GM18867 (cell line): Measurements from ENCODE around the gene THADA.
"Not testable (repeated sequence)": the region's sequence is repeated elsewhere in the genome, so short reads cannot be mapped to it uniquely, and the experiment has no call there.

Experiments
- ATAC-seq: cut with Tn5 transposase; IDR thresholded peaks from one replicate; pipeline ENCODE4 v1.9.1; 2021; ENCODE audit warnings: mild to moderate bottlenecking, moderate library complexity; ENCODE audit not compliant: unreplicated experiment

The THADA gene

DNA sequence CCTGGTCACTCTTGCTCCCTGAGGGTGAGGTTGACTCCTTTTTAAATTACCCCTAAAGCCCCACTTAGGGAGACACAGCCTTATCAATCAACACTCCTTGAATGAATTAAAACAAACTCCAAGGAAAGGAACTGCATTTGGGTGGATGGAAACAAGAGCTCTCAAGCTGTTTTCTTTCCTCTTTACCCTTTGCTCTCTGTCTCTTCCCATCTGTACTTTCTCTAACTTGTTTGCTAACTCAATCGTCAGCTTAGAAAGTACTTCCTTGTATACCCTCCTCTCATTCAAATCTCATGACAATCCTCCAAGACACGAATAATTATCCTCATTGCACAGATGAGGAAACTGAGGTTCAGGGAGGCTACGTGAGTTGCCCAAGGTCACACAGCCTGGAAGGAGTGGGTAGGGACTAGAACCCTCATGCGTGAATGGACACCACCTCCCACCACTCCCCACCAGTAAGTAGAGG lies 402.2 kb downstream of the THADA start:
- no peak for ATAC-seq

DNA sequence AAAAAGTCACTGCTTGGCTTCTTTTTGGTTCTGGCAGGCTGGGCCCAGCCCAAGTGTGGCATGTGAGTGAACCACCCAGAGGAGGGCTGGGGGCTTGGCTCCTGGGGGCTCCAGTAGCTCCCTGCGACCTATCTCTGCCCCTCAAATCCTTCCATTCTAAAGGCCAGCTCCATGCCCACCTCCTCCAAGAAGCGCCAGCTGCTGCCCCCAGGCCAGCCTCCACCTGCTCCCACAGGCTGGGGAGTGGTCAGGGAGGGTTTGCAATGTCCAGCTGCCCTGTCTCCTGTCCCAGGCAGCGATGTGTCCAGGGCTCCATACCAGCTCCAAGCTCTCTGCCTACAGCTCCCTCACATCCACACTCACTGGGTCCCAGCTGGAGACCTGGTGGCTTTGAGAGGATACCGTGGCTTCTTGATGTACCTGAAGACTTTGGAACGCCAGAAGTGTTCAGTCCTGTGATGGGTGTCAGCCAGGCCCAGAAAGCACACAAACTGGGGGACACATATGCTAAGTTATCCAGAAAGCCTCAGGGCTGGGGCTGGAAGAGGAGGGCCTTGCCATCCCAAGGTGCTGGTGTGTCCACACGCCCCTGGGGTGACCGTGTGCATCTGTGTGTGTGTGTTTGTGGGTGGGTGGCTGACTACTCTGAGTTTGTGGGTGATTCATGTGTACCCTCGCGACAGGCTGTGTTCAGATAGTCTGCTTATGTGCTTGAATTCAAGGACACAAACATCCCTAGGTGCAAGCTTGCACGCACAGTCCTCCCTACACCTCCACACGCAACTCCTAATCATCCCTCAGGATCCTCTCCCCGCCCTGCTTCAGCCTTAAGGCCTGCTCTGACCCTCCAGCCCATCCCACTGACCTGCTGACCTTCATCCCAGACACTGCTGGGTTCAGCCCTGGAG lies 402.8 kb downstream of the THADA start:
- ATAC-seq: no peak

DNA sequence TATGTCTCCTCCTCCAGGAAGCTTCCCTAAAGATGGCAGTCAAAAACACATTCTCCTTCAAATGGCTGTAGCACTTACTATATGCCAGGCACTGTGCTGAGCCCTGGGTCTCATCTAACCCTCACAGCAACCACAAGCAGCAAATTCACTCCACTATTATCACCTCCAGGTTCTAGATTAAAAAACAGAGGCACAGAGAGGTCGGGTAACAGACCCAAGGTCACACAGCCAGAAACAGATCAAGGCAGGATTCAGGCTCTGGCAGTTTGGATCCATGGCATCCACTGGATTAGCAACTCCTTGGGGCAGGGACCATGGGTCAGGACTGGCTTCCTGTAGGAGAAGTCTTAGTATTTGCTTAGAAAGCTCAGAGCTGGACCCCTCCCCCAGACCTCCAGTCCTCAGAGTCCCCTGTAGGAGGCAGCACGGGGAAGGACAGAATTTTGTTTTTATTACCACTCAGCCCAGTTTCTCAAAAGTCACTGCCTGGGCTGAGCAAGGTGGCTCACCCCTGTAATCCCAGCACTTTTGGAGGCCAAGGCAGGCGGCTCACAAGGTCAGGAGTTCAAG lies 403.8 kb downstream of the THADA start:
- ATAC-seq: no peak

DNA sequence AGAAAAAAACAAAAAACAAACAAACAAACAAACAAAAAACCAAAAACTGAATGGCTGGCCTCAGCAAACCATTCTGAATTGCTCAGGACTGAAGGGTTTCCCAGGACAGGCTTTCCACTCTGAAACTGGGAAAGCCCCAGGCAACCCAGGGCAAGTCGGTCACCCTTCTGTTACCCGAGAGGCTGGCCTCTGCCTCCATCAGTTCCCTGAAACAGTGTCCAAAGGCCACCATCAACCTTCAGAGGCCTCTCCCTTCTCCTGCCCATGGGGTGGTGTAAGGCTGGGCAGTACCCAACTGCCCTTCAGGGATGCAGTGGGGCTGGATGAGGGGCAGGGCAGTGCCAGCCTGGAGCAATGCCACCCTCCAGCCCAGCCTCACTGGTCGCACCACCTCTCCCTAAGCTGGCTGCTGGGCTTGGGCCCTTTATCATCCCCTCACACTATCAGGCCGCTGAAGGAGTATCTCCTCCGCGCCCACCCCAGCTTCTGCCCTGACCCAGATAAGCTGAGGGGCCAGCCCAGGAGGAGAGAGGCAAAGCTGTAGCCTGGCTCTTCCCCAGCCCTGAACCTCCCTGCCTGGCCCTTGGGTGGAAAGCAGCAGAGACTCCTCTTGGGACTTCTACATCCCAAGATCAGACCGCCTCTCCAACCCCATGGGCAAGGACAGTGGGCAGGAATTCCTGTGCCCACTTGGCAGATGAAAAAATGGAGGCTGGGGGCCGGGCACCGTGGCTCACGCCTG lies 405.4 kb downstream of the THADA start:
- ATAC-seq: no peak

DNA sequence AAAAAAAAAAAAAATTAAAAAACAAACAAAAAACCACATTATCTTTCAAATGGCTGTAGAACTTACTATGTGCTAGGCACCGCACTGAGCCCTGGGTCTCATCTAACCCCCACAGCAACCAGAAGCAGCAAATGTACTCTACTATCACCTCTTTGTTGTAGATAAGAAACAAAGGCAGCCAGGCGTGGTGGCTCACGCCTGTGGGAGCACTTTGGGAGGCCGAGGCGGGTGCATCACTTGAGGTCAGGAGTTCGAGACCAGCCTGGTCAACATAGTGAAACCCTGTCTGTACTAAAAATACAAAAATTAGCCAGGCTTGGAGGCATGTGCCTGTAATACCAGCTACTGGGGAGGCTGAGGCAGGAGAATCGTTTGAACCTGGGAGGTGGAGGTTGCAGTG lies 406.0 kb downstream of the THADA start:
- not testable (repeated sequence) for ATAC-seq

DNA sequence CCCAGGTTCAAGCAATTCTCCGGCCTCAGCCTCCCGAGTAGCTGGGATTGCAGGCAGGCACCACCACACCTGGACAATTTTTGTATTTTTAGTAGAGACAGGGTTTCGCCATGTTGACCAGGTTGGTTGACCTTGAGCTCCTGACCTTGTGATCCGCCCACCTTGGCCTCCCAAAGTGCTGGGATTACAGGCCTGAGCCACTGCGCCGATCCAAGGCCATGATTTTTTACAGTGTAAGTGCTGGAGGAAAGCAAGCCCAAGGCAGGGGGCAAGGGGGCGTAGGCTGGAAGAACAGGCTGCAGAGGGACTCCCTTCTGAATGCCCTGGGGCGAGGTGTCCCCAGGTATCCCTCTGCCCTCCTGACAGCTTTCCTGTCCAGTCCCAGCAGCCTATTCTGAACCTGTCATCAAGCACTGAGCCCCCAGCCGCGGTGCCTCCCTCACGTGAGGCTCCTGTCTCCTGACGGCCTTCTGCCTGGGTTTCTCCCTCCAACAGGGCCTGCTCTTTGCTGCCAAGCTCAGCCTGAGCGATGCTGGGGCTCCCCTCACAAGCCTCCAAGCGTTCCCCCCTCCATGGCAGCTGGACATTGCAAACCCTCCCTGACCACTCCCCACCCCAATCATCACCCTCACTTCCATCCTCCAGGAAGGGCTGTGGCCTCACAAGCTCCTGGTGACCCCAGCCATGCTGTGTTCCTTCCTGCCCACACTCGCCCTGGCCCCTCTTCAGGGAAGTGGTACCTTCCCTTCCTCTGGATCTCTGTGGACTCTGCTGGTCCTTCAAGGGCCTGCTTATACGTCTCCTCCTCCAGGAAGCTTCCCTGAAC lies 407.1 kb downstream of the THADA start:
- no peak for ATAC-seq

DNA sequence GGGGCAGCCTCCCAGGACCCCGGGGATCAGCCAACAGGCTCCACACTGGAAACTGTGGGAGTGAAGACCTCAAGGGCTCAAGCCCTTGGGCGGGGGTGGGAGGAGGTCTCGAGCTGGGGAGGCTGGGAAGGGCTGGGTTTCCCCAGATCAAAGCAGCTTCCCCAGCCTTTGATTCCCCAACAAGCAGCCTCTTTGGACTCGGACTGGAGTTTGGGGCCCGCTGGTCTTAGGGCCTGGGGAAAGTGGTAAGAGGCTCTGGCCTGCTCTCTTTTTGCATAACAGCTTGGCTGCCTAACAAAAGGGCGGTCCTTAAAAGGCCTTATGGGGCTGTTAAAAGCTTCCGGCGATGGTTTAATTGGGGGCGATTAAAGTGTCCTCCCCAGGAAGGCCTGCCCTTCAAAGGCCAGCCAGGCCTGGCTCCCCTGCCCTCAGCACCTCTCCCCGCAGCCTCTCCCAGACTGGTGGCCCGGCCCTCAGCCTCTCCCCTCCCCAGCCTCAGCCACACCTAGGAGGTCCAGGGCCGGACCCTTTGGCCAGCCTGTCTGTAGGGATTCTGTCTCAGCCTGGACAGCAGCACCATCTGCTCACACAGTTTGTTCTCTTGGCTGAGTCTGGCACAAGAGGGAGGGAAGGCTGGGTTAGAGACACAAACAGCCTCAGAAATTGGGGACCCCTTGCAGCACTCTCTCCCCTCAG lies 409.0 kb downstream of the THADA start:
- ATAC-seq: no peak

DNA sequence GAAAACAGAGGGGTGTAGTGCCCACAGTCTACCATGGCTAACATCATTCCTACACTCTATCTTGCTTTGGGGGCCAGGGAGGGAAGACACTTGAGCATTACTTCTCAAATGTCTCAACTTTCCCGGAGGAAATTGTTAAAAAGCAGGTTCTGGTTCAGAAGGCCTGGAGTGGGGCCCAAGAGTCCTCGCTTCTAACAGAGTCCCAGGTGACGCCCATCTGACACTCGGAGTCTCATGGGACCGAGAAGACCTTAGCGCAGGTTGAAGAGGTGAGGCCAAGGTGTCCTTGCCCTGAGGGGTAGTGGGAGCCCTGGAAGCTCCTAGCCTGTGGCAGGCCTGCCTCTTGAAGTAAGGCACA lies 409.5 kb downstream of the THADA start:
- no peak for ATAC-seq

DNA sequence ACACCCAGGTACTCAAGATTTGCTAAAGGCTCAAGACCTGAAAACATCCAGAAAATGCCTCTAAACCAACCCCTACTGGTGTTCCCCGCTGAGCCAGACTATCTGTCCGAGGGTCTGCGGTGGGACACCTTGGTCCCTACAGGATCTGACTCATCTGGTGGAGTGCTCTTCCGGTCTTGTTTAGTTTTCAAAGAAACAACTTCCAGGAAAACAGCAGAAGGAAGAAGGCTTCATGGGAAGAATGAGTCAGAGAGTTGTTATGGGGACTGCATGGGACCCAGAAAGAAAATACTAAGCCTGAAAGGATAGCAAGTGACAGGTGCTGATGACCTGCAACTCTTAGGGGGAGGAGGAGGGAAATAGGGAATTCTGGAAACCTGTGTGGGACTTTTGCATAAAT lies 410.7 kb downstream of the THADA start:
- ATAC-seq: no peak

DNA sequence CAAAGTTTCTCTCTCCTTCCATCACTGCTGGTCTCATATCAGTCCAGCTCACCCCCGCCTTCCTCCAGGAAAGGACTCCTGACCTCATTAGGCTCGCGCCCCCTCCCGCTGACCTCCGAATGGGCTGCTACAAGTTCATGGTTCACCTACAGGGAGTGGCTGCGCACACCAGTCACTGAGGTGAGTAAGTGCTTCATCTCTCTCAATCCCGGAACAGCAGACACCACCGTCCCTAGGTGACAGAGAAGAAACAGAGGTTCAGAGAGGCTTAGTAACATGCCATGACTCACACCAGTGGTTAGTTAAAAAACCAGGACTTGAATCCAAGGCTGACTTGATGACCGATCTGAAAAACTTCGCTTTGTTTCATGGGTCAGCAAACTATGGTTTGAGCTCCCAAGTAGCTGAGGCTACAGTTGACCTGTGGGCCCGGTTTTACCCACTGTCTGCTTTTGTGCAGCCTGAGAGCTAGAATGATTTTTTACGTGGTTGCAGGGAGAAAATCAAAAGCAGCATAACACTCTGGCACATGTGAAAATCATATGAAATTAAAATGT lies 411.4 kb downstream of the THADA start:
- no peak for ATAC-seq

DNA sequence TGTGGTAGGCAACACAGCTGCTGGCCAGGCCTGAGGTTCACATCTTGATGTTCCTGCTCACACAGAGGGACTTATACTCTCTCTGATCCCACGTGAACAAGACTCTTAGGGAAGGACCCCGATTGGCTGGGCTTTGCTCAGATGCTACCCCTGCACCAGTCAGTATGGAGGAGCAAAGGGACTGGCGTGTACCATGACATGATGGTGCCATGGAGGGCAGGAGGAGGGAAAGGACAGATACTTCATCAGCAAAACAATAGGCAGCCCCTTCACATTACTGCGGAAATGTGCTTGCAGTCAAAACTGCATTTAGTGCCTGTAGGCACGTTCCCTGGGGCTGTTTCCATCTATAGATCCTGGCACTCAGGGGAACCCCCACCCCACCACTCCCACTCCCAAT lies 412.1 kb downstream of the THADA start:
- ATAC-seq: no peak

DNA sequence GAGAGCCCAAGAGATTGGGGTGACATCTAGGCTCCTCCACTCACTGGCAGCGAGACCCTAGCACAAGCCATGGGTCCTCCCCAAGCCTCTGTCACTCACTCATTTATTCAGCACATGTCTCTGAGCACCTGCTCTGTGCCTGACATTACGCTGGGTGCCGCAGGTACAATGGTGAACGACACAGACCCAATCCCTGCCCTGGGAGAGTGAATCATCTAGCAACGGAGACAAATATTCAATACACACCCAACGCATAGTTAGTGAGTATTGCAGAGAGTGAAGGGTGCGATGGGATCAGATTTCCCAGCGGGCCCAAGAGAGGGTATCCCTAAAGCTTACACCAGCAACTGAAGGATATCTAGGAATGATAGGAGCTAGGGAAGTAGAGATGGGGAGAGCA lies 414.9 kb downstream of the THADA start:
- ATAC-seq: no peak
